Muscle of leg (tissue), 11 donors: ENCODE results near the gene CCM2L. TPM values are rescaled to one million over a fixed set of nuclear protein-coding genes. Genes with fewer than 3 reads are reported as not detected.

Experiments
- DNase-seq: peaks from one replicate; pipeline ENCODE4 v3.0.0; 2013
- H3K27ac ChIP-seq: one replicate; pipeline ENCODE4 v1.5.1; 2013; ENCODE audit warnings: mild to moderate bottlenecking, low read length, control low read depth
- H3K27me3 ChIP-seq: one replicate; pipeline ENCODE4 v1.6.1; 2013; ENCODE audit warnings: low read length; ENCODE audit not compliant: control insufficient read depth, insufficient read depth
- H3K36me3 ChIP-seq: one replicate; pipeline ENCODE4 v1.6.1; 2013; ENCODE audit warnings: low read length; ENCODE audit not compliant: control insufficient read depth, insufficient read depth
- H3K4me1 ChIP-seq: one replicate; pipeline ENCODE4 v1.6.1; 2013; ENCODE audit warnings: low read length; ENCODE audit not compliant: control insufficient read depth, insufficient read depth
- H3K4me3 ChIP-seq: one replicate; pipeline ENCODE4 v1.5.1; 2013; ENCODE audit warnings: low read length, control low read depth
- H3K9me3 ChIP-seq: replicated peaks from 2 replicates; pipeline ENCODE4 v1.6.1; 2013; ENCODE audit warnings: low read depth, low read length; ENCODE audit not compliant: control insufficient read depth
- WGBS: methylation state at CpG from one replicate; pipeline ENCODE4 v1.1.5; 2013; ENCODE audit warnings: missing lambda C conversion rate; ENCODE audit not compliant: insufficient coverage; 5-methylcytosine and 5-hydroxymethylcytosine counted together
- polyA plus RNA-seq, 8 donors: library from polyadenylated mRNA; unstranded; fragments of 120-200 nt; gene quantifications; one replicate each; pipeline versions ENCODE4 v1.2.1 to v1.2.3, GENCODE V29; 2013; ENCODE audit warnings: inconsistent platforms in 1 of 8, low replicate concordance in 1 of 8; ENCODE audit not compliant: insufficient read length in 8 of 8, insufficient read depth in 1 of 8
- total RNA-seq: library from RNA; stranded (reverse); fragments of 120-200 nt; gene quantifications from one replicate; pipeline ENCODE4 v1.2.4, GENCODE V29; 2013

The CCM2L gene
- total and polyA plus RNA-seq, 9 donors = 4.9 to 7.8 (median 6.0) TPM

- Histone ChIP-seq H3K9me3 (no peaks in the 10 kb centered on the region), H3K27ac (no peak overlapping the region), H3K4me3 (no peak overlapping the region), H3K4me1 (no peaks in the 10 kb centered on the region), H3K36me3 (no peaks in the 10 kb centered on the region), H3K27me3 (peaks cover 6% of the 10 kb centered on the region)
- WGBS = 60% methylated on average over 1 of the region's 1 CpG
- DNase-seq = no peak
These were observed 60.0 kb downstream of the CCM2L start for GRCh38 chr20:32070282-32070681.

DNA sequence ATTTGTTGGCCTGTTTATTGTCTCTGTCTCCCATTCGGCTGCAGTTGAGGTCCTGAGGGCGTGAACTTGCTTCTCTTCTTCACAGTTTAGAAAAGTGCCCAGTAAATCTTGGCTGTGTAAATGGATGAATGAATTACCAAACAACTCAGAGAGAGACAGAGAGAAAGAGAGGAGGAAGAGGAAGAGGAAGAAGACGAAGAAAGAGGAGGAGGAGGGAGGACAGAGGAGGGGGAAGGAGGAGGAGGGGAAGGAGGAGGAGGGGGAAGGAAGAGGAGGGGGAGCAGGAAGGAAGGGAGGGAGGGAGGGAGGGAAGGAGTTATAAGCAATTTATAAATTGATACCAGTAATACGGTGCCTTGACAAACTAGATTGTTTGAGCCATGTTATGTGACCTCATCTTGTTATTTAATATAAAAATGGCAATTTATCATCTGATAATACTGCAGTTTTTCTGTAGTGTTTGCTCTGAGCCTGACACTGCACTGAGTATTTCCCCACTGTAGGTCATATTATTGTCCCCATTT is 60.5 kb downstream of the CCM2L start:
- Histone ChIP-seq H3K27ac (no peak overlapping the region), H3K4me3 (no peak overlapping the region), H3K36me3 (no peaks in the 10 kb centered on the region), H3K27me3 (peaks cover 6% of the 10 kb centered on the region), H3K9me3 (no peaks in the 10 kb centered on the region), H3K4me1 (no peaks in the 10 kb centered on the region)
- WGBS = 14% methylated on average over 1 of the region's 4 CpGs
- DNase-seq = no peak

GRCh38 chr20:32071395-32072167 is 61.3 kb downstream of the CCM2L start:
- Histone ChIP-seq H3K27ac (no peak overlapping the region), H3K36me3 (no peaks in the 10 kb centered on the region), H3K27me3 (peaks cover 6% of the 10 kb centered on the region), H3K4me1 (no peaks in the 10 kb centered on the region), H3K9me3 (no peaks in the 10 kb centered on the region), H3K4me3 (no peak overlapping the region)
- 79% methylated on average over 12 of the region's 17 CpGs for WGBS
- no peak for DNase-seq

DNA sequence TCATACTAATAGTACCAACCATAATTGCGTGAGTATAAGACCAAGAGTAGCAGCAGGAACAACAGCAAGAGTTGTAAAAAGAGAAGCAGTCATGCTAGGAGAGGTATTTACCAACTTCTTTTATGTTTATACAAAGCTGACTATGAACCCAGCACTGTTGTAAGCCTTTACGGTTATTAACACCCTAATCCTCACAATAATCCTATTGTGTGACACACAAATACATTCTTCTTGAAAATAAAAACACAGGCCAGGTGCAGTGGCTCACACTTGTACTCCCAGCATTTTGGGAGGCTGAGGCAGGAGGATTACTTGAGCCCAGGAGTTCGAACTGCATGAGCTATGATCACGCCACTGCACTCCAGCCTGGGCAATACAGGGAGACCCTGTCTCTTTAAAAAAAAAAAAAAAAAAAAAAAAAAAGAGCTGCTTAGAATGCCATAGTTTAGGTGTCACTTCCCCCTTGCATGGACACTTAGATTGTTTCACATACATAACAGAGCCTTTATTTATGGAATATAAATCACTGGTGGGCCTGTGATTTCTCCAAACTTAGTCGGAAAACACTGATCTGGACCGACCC is 62.0 kb downstream of the CCM2L start:
- H3K4me3 ChIP-seq = no peak overlapping the region
- DNase-seq = no peak
- H3K9me3 ChIP-seq = no peaks in the 10 kb centered on the region
- H3K36me3 ChIP-seq = no peaks in the 10 kb centered on the region
- no peaks in the 10 kb centered on the region for H3K4me1 ChIP-seq
- no peak overlapping the region for H3K27ac ChIP-seq
- peaks cover 6% of the 10 kb centered on the region for H3K27me3 ChIP-seq
- WGBS = 50% methylated on average over 2 of the region's 6 CpGs

DNA sequence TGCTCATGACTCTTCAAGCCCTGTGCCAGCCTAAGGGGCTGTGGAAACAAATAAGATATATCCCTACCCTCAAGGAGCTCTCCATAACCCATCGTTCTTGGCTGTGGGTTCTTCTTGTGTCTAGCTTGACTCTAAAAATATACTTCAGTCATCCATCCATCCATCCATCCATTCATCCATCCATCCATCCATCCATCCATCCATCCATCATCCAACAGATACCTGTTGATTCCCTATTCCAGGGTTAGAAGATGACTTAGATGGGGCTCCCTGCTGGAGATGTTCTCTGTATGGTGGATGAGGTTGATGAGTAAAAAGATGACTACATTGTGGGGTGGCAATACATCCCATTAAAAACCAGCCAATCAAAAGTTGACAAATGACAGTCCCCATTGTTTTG is 65.3 kb downstream of the CCM2L start:
- no peaks in the 10 kb centered on the region for H3K9me3 ChIP-seq
- peaks cover 4% of the 10 kb centered on the region for H3K27me3 ChIP-seq
- DNase-seq = no peak
- H3K4me3 ChIP-seq = no peak overlapping the region
- H3K4me1 ChIP-seq = no peaks in the 10 kb centered on the region
- no peaks in the 10 kb centered on the region for H3K36me3 ChIP-seq
- H3K27ac ChIP-seq = no peak overlapping the region
- WGBS = no CpG with 5 or more reads among the region's 1 CpG

DNA sequence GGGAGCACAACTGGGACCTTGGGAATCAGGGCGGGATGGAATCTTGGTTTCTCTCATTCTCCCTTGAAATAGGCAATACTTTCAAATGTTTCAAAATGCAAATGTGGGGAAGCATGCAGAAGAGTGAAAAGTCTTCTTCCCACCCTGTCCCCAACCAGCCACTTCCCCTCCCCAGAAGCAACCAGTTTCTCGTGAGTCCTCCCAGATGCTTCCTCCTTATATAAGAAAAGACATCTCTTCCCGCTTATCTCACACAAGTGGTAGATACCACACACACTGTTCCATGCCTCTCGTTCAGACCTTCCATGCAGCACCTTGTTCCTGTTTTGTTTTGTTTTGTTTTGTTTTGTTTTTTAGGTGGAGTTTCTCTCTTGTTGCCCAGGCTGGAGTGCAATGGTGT is 67.0 kb downstream of the CCM2L start:
- no peaks in the 10 kb centered on the region for H3K4me1 ChIP-seq
- H3K4me3 ChIP-seq = no peak overlapping the region
- peak; percentile 50 for DNase-seq
- no peak overlapping the region for H3K27ac ChIP-seq
- 75% methylated on average over 2 of the region's 4 CpGs for WGBS
- H3K36me3 ChIP-seq = no peaks in the 10 kb centered on the region
- no peaks in the 10 kb centered on the region for H3K9me3 ChIP-seq
- peaks cover 4% of the 10 kb centered on the region for H3K27me3 ChIP-seq

GRCh38 chr20:32078322-32078721 is 68.1 kb downstream of the CCM2L start:
- no CpG with 5 or more reads among the region's 5 CpGs for WGBS
- Histone ChIP-seq H3K9me3 (no peaks in the 10 kb centered on the region), H3K36me3 (no peaks in the 10 kb centered on the region), H3K27ac (no peak overlapping the region), H3K27me3 (peaks cover 2% of the 10 kb centered on the region), H3K4me3 (no peak overlapping the region), H3K4me1 (no peaks in the 10 kb centered on the region)
- no peak for DNase-seq

- H3K27ac ChIP-seq = no peak overlapping the region
- H3K36me3 ChIP-seq = no peaks in the 10 kb centered on the region
- H3K4me3 ChIP-seq = no peak overlapping the region
- no peaks in the 10 kb centered on the region for H3K9me3 ChIP-seq
- no peaks in the 10 kb centered on the region for H3K4me1 ChIP-seq
- H3K27me3 ChIP-seq = peaks cover 4% of the 10 kb centered on the region
- DNase-seq = no peak
These were observed 68.6 kb downstream of the CCM2L start for GRCh38 chr20:32078791-32079190.

- Histone ChIP-seq H3K27ac (no peak overlapping the region), H3K27me3 (peaks cover 5% of the 10 kb centered on the region), H3K9me3 (no peaks in the 10 kb centered on the region), H3K4me1 (no peaks in the 10 kb centered on the region), H3K4me3 (no peak overlapping the region), H3K36me3 (no peaks in the 10 kb centered on the region)
- WGBS = 45% methylated on average over 7 of the region's 8 CpGs
- no peak for DNase-seq
These were observed 69.4 kb downstream of the CCM2L start for GRCh38 chr20:32079655-32080109.

DNA sequence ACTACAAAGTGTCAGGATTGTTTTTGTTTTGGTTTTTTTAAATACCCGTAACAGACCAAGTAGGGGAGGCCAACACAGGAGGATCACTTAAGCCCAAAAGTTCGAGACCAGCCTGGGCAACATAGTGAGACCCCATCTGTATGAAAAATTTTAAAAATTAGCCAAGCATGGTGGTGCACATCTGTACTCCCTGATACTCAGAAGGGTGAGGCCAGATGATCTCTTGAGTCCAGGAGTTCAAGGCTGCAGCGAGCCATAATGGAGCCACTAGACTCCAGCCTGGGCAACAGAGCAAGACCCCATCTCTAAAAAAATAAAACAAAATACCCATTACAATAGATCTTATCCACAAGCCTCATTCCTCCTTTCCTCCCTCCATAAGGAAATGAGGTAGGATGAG is 70.5 kb downstream of the CCM2L start:
- no peak for DNase-seq
- WGBS = 83% methylated on average over 2 of the region's 3 CpGs
- H3K4me3 ChIP-seq = no peak overlapping the region
- peaks cover 5% of the 10 kb centered on the region for H3K27me3 ChIP-seq
- no peaks in the 10 kb centered on the region for H3K4me1 ChIP-seq
- H3K36me3 ChIP-seq = no peaks in the 10 kb centered on the region
- H3K9me3 ChIP-seq = no peaks in the 10 kb centered on the region
- no peak overlapping the region for H3K27ac ChIP-seq
